Activated CD8-positive, alpha-beta memory T cell treated with anti-CD3 and anti-CD28 coated beads for 48 hours (primary cell): Measurements from ENCODE around the gene ZNF678.
"Not testable (repeated sequence)": the region's sequence is repeated elsewhere in the genome, so short reads cannot be mapped to it uniquely, and the experiment has no call there.

Experiments used
- DNase-seq, 3 experiments: peaks; one replicate each; pipeline ENCODE4 v3.0.0-alpha.2; 2020; ENCODE audit warnings: low read depth in 2 of 3, low spot score in 2 of 3

ZNF678 gene

GRCh38 chr1:227549892-227550291 is 13.5 kb upstream of the ZNF678 start:
- no peak for DNase-seq

DNA sequence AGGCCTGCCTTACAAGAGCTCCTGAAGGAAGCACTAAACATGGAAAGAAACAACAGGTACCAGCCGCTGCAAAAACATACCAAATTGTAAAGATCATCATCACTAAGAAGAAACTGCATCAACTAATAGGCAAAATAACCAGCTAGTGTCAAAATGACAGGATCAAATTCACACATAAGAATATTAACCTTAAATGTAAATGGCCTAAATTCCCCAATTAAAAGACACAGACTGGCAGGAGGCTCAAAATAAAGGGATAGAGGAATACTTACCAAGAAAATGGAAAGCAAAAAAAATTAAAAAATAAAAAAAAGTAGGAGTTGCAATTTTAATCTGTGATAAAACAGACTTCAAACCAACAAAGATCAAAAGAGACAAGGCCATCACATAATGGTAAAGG is 11.5 kb upstream of the ZNF678 start:
- DNase-seq: not testable (repeated sequence)

- DNase-seq: no peak
Measured at GRCh38 chr1:227556288-227556687, 7.1 kb upstream of the ZNF678 start.

DNA sequence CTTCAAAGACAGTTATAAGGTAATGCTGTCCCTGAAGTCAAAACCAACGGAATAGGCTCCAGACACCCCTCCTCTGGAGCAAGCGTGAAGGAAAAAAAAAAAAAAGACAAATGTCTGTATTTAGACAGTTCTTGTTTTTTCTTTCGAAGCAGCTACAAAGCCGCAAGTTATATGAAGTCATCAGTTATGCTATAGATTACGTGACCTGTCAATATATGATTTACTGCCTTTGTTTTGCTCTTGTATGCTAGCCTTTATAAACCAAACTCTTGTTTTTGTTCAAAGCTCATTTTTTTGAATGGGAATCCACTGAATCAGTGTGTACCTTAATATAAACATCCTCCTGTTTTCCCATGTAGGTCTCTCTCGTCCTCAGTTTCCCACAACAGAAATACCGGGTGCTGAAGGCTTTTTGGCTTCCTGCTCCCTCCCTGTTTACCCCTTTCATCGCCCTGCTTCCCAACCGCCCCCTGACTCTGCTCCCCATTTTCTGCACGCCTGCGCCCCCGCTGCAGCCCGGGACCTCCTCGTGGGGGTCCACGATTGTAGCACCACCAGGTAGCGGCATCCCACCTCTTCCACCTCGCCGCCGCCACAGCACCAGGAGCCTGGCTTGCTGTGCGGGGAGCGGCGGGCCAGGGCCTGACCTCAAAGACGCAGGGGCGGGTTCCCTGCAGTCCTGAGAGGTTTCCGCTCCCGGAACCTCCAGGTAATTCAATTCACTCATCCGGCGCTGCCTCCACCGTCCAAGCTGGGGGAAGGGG is 5.2 kb upstream of the ZNF678 start:
- DNase-seq: no peak

GRCh38 chr1:227558732-227559262 is 4.6 kb upstream of the ZNF678 start:
- no peak for DNase-seq

DNA sequence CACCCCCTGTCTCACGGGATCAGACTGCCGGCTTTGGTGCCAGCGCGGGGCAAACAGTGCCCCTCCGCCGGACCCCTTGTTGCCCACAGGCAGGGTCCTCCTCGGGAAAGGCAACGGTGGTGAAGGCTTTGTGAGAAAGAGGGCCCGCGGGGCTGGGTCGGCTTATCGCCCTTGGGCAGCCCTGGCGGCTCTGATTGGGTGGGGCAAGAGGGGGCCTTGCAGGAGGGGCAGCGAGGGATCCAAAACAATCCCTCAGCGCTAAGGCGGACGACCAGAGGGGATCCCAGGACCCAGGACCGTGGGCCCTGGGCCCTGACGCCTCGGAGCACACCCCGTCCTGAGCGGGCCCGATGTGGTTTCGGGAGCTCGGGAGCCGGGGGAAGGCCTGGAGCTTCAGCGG is 3.9 kb upstream of the ZNF678 start:
- no peak for DNase-seq

GRCh38 chr1:227559926-227560325 is 3.4 kb upstream of the ZNF678 start:
- DNase-seq: no peak

GRCh38 chr1:227560393-227561173 is 2.8 kb upstream of the ZNF678 start:
- no peak for DNase-seq

DNA sequence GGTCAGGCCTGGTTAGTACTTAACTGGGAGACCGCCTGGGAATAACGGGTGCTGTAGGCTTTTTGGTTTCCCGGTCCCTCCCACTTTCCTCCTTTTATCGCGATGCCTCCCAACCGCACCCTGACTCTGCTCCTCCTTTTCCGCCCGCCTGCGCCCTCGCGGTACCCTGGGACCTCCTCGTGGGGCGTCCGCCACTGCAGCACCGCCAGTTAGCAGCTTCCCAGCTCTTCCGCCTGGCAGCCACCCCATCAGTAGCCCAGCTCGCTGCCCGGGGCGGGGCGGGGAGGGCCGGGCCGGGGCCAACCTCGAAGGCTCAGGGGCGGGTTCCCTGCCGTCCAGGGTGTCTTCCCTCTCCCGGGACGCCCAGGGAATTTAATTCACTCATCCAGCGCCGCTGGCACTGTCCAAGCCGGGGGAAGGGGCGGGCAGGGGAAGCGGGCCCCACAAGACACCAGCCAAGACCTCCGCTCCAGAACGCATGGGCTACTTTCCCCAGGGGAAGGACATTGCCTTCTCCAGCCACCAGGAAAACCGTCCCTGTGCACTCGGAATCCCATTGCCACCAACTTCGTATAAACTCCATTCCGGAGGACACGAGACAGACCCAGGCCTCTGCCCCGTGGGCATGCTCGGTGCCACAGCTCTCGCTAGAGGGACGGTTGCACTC is 2.0 kb upstream of the ZNF678 start:
- DNase-seq: no peak

DNA sequence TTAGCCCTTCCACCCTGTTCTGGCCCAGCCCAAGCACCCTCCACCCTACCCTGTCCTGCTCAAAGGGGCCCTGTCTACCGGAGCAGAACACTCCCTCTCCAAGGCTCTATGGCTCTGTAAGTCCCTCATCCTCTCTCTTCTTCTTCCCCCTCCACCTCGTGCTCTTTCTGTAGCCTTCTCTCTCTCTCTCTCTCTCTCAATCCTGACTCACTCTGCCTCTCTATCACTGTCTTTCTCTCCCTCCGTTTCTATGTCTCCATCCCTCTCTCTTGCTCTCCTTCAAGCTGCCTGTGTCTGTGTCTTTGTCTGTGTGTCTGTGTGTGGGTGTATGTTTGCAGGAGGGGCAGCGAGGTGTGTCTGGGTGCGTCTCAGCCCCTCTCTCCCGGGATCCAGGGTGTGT is 1.3 kb upstream of the ZNF678 start:
- DNase-seq: no peak

- no peak for DNase-seq
Measured at GRCh38 chr1:227562933-227563323, 428 bp upstream of the ZNF678 start.

DNA sequence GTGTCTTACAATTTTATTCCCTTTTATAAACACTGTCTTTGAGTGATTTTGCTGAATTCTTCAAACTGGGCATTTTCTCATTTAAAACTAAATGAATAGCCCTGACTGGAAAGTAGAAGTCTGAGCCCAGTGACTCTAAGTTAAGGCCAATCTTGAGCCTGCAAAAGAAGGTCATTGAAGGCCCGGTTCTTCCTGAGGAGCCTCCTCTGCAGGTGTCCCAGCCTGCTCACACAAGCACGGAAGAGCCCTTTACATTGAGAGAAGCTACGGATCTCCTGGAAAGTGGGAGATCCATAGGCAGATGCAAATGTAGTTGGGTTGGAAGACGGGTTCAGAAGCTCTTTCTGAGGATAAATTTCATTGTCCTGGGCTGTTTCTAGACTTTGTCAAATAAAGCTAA is 3.9 kb downstream of the ZNF678 start:
- no peak for DNase-seq

- DNase-seq: no peak
Measured at GRCh38 chr1:227568593-227568992, 5.2 kb downstream of the ZNF678 start.

DNA sequence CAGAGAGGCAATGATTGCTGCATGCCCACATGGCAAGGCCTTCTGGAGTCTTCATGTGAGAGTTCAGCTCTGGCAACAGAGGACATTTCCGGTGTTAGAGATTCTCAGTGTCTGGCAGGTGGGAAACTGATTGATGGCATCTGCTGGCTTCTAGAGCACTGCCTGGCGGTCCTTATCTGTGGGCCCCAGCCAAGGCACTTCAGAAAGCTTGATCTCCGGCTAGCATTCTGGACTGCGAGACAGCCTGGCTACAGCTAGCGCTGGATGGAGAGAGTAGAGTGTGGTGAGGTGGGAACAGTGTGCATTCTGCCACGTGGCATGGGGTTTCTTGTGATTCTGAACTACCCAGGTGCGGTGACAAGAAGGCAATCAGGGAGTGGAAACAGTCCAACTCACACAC is 9.4 kb downstream of the ZNF678 start:
- no peak for DNase-seq

DNA sequence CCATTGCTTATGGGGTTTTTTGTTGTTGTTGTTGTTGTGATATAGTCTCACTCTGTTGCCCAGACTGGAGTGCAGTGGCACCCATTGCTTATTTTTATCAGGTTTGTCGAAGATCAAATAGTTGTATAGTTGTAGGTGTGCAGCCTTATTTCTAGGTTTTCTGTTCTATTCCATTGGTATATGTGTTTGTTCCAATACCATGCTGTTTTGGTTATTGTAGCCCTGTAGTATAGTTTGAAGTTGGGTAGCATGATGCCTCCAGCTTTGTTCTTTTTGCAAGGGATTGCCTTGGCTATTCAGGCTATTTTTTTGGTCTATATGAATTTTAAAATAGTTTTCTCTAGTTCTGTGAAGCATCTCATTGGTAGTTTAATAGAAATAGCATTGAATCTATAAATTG is 11.6 kb downstream of the ZNF678 start:
- DNase-seq: no peak

DNA sequence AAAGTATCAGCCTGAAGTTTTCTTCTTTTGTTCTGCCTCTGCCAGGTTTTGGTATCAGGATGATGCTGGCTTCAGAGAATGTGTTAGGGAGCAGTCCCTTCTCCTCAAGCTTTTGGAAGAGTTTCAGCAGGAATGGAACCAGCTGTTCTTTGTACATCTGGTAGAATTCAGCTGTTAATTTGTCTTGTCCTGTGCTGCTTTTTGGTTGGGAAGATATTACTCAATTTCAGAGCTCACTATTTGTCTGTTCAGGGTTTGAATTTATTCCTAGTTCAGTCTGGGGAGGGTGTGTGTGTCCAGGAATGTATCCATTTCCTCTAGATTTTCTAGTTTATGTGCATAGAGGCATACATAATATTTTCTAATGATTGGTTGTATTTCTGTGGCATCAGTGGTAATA is 12.8 kb downstream of the ZNF678 start:
- no peak for DNase-seq

GRCh38 chr1:227577500-227577899 is 14.1 kb downstream of the ZNF678 start:
- DNase-seq: no peak

GRCh38 chr1:227583354-227583753 is 20.0 kb downstream of the ZNF678 start:
- no peak for DNase-seq

- DNase-seq: no peak
Measured at GRCh38 chr1:227586733-227587132, 23.4 kb downstream of the ZNF678 start.

GRCh38 chr1:227587968-227588367 is 24.6 kb downstream of the ZNF678 start:
- no peak for DNase-seq

DNA sequence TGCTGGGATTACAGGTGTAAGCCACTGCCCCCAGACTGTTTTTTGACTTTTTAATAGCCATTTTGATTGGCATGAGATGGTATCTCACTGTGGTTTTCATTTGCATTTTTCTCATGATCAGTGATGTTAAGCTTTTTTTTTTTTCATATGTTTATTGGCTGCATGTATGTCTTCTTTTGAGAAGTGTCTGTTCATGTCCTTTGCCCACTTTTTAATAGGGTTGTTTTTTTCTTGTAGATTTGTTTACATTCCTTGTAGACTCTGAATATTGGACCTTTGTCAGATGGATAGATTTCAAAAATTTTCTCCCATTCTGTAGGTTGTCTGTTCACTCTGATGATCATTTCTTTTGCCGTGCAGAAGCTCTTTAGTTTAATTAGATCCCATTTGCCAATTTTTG is 25.4 kb downstream of the ZNF678 start:
- not testable (repeated sequence) for DNase-seq

DNA sequence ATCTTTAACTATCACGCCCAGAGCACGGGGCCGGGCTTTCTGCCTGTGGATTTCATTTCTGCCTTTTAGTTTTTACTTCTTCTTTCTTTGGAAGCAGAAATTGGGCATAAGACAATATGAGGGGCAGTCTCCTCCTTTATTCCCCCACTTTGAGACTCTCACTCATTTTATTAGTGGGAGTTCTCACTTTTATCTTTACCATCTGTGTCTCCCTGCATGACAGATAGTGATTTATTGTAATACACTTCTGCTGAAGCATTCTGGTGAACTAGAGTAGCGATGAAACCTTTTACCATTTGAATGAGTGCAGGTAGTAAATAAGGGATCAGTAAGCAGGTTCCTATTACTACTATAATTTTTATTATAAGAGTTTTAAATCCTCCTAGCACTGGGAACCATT is 26.4 kb downstream of the ZNF678 start:
- DNase-seq: not testable (repeated sequence)
